Common myeloid progenitor, CD34-positive (primary cell): ENCODE measurements around the gene SLC45A1.

Experiments
- CTCF ChIA-PET: fragments of 350-600 bp; sonication (Branson Sonifier 250); formaldehyde crosslinking; loops from one replicate; lab custom pipeline; 2021; ENCODE audit warnings: antibody characterized with exemption; lab: Charles Lee
- POLR2A ChIA-PET: fragments of 350-600 bp; sonication (Branson Sonifier 250); formaldehyde crosslinking; loops from one replicate; lab custom pipeline; 2021; ENCODE audit warnings: antibody characterized with exemption; lab: Charles Lee
- DNase-seq, 3 donors: peaks; one replicate each; pipeline versions ENCODE4 v3.0.0 to v3.0.0-alpha.2; 2013
- H3K27ac ChIP-seq, 2 experiments: 1 replicate in 1 of 2; 2 replicates in 1 of 2; pipeline ENCODE4 v1.7.0; 2013; ENCODE audit warnings: inconsistent platforms in 2 of 2, low read length in 2 of 2, mild to moderate bottlenecking in 2 of 2, low read depth in 1 of 2, moderate library complexity in 1 of 2; ENCODE audit not compliant: severe bottlenecking in 2 of 2, insufficient read depth in 1 of 2, poor library complexity in 1 of 2
- H3K27me3 ChIP-seq, 5 experiments: replicated peaks in 2 of 5; 1 replicate in 3 of 5; 2 replicates in 2 of 5; pipeline versions ENCODE4 v1.6.1 to v1.7.0; 2013; ENCODE audit warnings: low read length in 4 of 5, mild to moderate bottlenecking in 2 of 5, moderate library complexity in 2 of 5, inconsistent platforms in 1 of 5; ENCODE audit not compliant: insufficient read depth in 5 of 5, control insufficient read depth in 4 of 5
- H3K36me3 ChIP-seq, 4 experiments: 1 replicate in 2 of 4; 2 replicates in 2 of 4; pipeline versions ENCODE4 v1.6.1 to v1.7.0; 2013; ENCODE audit warnings: low read length in 3 of 4, control low read depth in 1 of 4, mild to moderate bottlenecking in 1 of 4; ENCODE audit not compliant: control insufficient read depth in 4 of 4, insufficient read depth in 4 of 4
- H3K4me1 ChIP-seq, 4 experiments: 1 replicate in 3 of 4; 2 replicates in 1 of 4; pipeline versions ENCODE4 v1.6.1 to v1.7.1; 2013; ENCODE audit warnings: low read length in 3 of 4, mild to moderate bottlenecking in 3 of 4, control low read depth in 1 of 4, inconsistent platforms in 1 of 4, moderate library complexity in 1 of 4; ENCODE audit not compliant: control insufficient read depth in 4 of 4, insufficient read depth in 4 of 4; ENCODE audit errors: control extremely low read depth in 1 of 4
- H3K4me3 ChIP-seq, 7 experiments: 1 replicate in 4 of 7; 2 replicates in 3 of 7; pipeline versions ENCODE4 v1.5.1 to v1.7.0; 2013; ENCODE audit warnings: mild to moderate bottlenecking in 7 of 7, low read length in 6 of 7, moderate library complexity in 6 of 7, inconsistent platforms in 2 of 7, low read depth in 2 of 7, control low read depth in 1 of 7; ENCODE audit not compliant: insufficient read depth in 4 of 7, control insufficient read depth in 1 of 7; ENCODE audit errors: extremely low read depth in 1 of 7
- H3K9me3 ChIP-seq, 5 experiments: 1 replicate in 4 of 5; 2 replicates in 1 of 5; pipeline versions ENCODE4 v1.6.1 to v1.7.1; 2013; ENCODE audit warnings: low read length in 4 of 5, mild to moderate bottlenecking in 2 of 5, inconsistent platforms in 1 of 5, low read depth in 1 of 5, moderate library complexity in 1 of 5; ENCODE audit not compliant: control insufficient read depth in 4 of 5, insufficient read depth in 2 of 5; ENCODE audit errors: control extremely low read depth in 1 of 5
- WGBS: methylation state at CpG from one replicate; pipeline ENCODE4 v1.1.5; 2013; ENCODE audit not compliant: insufficient coverage; 5-methylcytosine and 5-hydroxymethylcytosine counted together

The SLC45A1 gene

DNA sequence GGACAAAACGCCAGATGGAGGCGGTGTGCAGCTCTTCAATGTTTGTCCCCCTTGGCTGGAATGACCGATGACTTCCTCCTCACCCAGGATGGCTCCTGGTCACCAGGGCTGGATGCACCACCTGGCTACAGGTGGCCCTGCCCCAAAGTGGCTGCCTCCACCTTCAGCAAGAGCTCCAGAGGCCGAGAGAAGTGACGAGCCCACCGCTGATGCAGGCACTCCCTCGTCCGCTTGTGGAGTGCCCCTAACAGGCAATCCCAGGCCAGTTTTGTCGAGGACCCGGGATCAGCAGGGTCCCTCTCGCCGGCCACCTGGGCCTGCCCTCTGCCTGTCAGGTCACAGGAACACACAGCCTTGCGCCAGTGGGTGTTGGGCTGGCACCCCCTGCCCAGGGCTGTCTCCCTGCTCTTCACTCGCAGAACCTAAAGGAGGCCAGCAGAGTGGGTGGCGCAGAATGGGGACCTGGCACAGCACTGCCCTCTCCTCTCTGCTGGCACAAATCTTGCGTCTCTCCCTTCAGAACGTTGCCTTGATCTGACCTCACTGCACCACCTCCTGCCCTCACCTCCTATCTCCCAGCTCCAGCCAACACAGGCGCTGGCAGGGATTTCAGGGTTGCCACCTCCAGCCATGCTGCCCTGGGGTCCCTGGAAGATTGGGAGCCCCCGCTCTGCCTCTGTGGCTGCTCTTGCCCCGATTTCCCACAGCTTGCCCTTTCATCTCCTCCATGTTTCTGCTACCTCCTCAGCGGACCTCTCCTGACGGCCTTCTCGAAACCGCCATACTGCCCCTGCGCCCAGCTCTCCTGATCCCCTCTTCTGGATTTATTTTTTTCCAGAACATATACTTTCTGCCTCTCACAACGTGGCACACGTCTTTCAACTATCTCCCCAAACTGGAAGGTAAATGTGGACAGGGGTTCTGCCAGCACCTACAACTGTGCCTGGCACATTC lies 38.6 kb downstream of the SLC45A1 start:
- Histone ChIP-seq H3K4me1 (no peaks in the 10 kb centered on the region), H3K9me3 (no peaks in the 10 kb centered on the region), H3K27ac (no peak overlapping the region), H3K36me3 (peaks cover 11 to 91% (median 71%) of the 10 kb centered on the region in 4 experiments), H3K4me3 (no peak overlapping the region), H3K27me3 (no peaks in the 10 kb centered on the region)
- CTCF ChIA-PET = interaction anchor here (1.1 kb wide), 1 partner anchor 338 kb away, joined by 3 read pairs; no protein-coding TSS in a partner anchor
- POLR2A ChIA-PET = no interaction called here
- no peak for DNase-seq
- WGBS = 97% methylated on average over 25 of the region's 27 CpGs

DNA sequence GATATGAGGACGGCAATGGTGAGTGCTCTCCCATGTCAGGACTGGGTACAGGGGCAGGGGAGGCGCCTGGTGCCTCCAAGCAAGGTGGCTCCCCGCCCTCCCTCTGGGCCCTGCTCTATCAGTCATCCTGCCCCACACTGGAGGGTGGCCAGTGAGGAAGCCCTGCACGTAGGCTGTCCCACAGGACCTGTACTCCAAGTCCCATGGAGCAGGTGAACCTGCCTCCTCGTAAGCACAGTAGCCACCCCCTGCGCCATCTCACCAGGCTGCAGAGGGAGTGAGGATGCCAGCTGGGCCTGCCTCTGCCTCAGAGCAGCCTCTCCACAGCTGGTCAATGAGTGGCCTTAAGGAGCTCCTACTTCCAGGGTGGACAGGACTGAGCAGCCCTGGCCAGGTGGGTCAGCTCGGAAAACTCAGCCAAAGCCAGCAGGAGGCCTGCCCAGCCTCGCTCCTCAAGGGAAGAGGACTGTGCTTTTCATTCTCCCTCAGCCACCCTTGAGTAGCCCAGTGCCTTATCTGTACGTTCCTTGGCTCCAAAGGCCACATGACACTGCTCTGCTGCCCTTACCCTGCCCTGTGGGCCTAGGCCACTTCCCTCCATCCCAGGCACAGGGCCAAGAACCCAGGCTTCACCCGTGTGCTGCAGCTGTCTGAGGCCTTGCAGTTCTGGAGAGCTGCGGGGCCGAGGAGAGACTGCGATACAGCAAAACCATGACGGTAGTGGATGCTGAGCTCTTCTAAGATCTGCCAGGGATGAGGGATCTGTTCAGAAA lies 39.6 kb downstream of the SLC45A1 start:
- CTCF ChIA-PET = interaction anchor here (1.1 to 2.0 kb wide), 3 partner anchors 7 to 339 kb away, joined by 3 to 7 read pairs (median 4); no protein-coding TSS in a partner anchor
- Histone ChIP-seq H3K4me1 (no peaks in the 10 kb centered on the region), H3K4me3 (no peak overlapping the region), H3K27ac (no peak overlapping the region), H3K9me3 (no peaks in the 10 kb centered on the region), H3K27me3 (no peaks in the 10 kb centered on the region), H3K36me3 (peaks cover 18 to 95% (median 77%) of the 10 kb centered on the region in 4 experiments)
- POLR2A ChIA-PET = no interaction called here
- WGBS = 90% methylated on average over 13 of the region's 14 CpGs
- DNase-seq = no peak

DNA sequence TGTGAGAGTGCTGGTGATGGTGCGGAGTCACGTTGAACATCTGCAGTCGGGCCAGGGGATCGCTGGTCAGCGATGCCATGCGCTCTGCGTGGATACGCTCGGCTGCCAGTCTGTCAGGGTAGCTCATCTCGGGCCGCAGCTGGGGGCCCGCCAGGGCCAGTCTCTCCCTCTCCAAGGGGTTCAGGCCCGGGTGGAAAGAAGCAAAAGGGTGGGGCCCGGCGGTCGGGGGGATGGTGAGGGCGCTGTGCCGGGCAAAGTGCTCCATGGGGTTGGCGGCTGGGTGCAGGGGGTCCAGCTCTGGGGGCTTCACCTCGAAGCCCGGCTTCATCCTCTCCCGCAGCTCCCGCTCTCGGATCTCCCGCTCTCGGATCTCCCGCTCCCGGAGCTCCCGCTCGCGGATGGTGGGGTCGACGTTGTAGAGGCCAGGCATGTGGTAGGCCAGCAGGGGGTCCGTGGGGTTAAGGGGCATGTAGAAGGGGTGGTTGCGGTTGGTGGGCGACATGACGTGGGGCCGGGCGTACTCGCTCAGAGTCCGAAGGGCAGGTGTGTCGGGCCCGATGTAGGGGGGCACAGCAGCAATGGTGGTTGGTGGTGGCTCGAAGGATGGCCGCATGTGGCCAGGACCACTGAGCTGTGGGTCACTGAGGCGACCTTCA lies 40.5 kb downstream of the SLC45A1 start:
- WGBS = 95% methylated on average over 39 of the region's 46 CpGs
- POLR2A ChIA-PET = no interaction called here
- H3K27ac ChIP-seq = no peak overlapping the region
- no peak for DNase-seq
- CTCF ChIA-PET = interaction anchor here (1.4 to 2.0 kb wide), 2 partner anchors 8 to 12 kb away, joined by 4 to 7 read pairs; no protein-coding TSS in a partner anchor
- peaks cover 16 to 96% (median 77%) of the 10 kb centered on the region in 4 experiments for H3K36me3 ChIP-seq
- no peaks in the 10 kb centered on the region for H3K27me3 ChIP-seq
- no peak overlapping the region for H3K4me3 ChIP-seq
- no peaks in the 10 kb centered on the region for H3K9me3 ChIP-seq
- no peaks in the 10 kb centered on the region for H3K4me1 ChIP-seq

DNA sequence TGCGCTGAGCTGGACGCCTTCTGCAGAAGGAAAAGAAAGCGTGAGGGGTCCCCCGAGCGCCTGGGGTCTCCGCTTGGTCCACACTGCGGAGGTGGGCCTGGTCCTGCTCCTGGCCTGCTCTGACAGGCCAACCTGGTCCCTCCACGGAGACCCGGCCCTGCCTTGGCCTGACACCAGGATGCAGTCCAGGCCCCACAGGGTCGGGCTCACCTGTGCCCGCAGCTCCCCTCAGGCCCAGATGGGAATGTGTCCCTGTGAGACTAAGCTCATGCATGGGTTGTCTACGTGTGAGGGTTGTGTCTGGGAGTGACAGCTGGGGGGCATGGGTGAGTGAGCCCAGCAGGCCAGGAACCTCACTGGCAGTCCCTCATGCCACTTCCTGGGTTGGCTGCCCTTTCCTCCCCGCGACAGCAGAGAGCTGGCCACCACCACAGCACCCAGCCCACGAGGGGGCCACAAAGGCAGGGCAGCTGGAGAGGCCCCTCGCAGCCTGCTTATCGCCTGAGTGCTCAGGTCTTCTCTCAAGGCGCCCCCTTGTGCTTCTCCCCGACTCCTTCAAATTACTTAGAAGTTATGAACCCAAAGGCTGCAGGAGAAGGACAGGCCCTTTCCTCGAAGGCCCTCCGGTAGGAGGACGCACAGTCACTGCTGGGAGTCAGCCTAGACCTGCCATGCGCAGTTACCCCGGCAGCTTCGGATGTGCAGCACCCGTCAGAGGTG lies 41.1 kb downstream of the SLC45A1 start:
- POLR2A ChIA-PET = no interaction called here
- CTCF ChIA-PET = interaction anchor here (1.4 to 2.0 kb wide), 2 partner anchors 9 to 12 kb away, joined by 4 to 7 read pairs; no protein-coding TSS in a partner anchor
- Histone ChIP-seq H3K9me3 (no peaks in the 10 kb centered on the region), H3K27ac (no peak overlapping the region), H3K27me3 (no peaks in the 10 kb centered on the region), H3K4me3 (no peak overlapping the region), H3K36me3 (peaks cover 16 to 96% (median 72%) of the 10 kb centered on the region in 4 experiments), H3K4me1 (no peaks in the 10 kb centered on the region)
- WGBS = 97% methylated on average over 22 of the region's 26 CpGs
- DNase-seq = no peak

DNA sequence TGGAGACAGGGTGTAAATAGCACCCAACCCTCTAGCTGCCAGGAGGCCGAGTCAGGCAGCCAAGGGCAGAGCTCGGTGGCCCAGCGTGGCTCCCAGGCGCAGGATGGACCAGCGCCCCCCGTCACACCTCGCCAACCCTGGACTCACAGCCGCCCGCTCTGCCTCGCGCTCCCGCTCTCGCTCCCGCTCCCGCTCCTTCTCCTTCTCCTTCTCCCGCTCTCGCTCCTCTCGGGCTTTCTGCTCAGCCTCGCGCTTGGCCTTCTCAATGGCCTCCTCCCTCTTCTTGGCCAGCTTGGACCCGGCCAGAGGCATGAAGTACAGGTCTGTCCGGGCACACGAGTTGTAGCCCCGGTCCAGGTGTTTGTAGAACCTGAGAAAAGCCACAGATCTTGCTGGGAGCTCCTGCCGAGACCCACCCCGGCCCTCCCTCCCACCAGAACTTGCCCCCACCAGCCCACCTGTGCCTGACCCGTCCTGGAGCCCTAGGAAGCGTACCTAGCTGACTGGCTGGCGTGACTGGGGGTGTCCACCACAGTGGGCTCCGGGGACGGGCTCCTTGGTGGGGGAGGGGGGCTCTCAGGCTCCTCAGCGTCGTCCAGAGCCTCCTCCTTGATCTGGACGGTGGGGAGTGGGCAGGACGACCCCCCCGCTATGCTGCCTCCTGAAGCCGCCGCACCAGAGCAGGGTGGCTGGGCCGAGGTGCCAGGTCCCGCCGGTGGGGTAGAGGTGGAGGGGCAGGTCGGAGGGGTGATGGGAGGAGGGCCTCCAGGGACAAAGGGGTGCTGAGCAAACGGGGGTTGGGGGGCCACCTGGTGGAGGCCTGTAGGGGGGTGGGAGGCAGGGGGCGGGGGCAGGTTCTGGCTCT lies 41.9 kb downstream of the SLC45A1 start:
- no peak for DNase-seq
- WGBS = 95% methylated on average over 31 of the region's 44 CpGs
- POLR2A ChIA-PET = no interaction called here
- H3K4me3 ChIP-seq = no peak overlapping the region
- no peak overlapping the region for H3K27ac ChIP-seq
- H3K9me3 ChIP-seq = no peaks in the 10 kb centered on the region
- no peaks in the 10 kb centered on the region for H3K4me1 ChIP-seq
- no peaks in the 10 kb centered on the region for H3K27me3 ChIP-seq
- H3K36me3 ChIP-seq = peaks cover 16 to 97% (median 71%) of the 10 kb centered on the region in 4 experiments
- CTCF ChIA-PET = interaction anchor here (0.6 to 2.0 kb wide), 2 partner anchors 13 to 280 kb away, joined by 4 to 5 read pairs; no protein-coding TSS in a partner anchor
